ENCODE results near the gene FGFRL1.

DNA sequence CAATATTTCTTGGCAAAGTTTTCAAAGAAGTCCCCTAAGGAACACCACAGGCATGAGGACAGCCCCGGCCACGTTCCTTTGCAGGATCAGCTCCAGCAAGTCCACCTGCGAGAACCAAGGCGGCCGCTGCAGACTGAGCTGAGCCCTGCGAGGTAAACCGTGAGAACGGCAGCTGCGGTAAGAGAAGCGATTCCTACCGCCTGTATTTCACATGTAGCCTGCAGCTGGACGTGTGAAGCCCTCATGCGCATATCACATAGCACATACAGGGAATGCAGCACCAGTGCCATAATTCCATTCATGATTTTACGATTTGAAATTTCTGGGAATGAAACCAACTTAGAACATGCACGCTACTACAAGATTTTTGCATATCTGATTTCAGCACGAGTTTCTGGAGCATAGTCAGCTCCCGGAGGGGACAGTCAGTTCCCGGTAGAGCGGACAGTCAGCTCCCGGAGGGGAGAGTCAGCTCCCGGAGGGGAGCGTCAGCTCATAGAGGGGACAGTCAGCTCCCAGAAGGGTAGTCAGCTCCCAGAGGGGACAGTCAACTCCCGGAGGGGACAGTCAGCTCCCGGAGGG lies 41.7 kb downstream of the FGFRL1 start:
- no peak for TF ChIP-seq EZH2 (IDR thresholded peaks at IDR 0.05; ENCODE audit: low read depth)
- TF ChIP-seq, protein P1, sequence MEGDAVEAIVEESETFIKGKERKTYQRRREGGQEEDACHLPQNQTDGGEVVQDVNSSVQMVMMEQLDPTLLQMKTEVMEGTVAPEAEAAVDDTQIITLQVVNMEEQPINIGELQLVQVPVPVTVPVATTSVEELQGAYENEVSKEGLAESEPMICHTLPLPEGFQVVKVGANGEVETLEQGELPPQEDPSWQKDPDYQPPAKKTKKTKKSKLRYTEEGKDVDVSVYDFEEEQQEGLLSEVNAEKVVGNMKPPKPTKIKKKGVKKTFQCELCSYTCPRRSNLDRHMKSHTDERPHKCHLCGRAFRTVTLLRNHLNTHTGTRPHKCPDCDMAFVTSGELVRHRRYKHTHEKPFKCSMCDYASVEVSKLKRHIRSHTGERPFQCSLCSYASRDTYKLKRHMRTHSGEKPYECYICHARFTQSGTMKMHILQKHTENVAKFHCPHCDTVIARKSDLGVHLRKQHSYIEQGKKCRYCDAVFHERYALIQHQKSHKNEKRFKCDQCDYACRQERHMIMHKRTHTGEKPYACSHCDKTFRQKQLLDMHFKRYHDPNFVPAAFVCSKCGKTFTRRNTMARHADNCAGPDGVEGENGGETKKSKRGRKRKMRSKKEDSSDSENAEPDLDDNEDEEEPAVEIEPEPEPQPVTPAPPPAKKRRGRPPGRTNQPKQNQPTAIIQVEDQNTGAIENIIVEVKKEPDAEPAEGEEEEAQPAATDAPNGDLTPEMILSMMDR (conservative IDR thresholded peaks at IDR 0.05): no peak
